Body of pancreas (tissue), 4 donors: ENCODE data around the gene BCAR1.

Source experiments
- POLR2A ChIP-seq, 3 donors: fragments of 450-650 bp; IDR thresholded peaks; one replicate each; pipeline ENCODE4 v1.6.1; 2016; ENCODE audit warnings: antibody characterized with exemption in 3 of 3, mild to moderate bottlenecking in 2 of 3
- TF ChIP-seq, protein P1 (sequence below), 7 experiments: fragments of 450-650 bp in 4 of 7; fragments of 200-600 bp in 3 of 7; sonication (generic) in 3 of 7; IDR thresholded peaks; one replicate each; pipeline ENCODE4 v1.5.1; 2016 to 2019; ENCODE audit warnings: antibody characterized with exemption in 7 of 7

DNA sequence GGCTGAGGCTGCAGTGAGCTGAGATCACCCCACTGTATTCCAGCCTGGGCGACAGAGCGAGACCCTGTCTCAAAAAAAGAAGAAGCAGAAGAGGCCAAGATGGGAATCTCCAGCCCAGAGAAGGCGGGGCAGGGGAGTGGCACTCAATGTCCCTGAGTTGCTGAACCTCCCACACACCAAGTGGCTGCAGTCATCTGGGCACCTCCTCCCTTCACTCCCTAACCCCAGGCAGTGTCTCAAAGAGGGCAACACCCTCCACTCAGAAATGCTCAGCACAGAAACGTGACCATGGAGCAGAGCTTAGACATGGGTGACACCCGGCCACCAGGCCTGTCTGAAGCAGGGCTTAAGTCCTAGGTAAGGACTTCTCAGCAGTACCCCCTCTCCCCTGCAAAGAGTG lies 36.3 kb upstream of the BCAR1 start:
- no peak for TF ChIP-seq POLR2A (IDR thresholded peaks at IDR 0.05)
- TF ChIP-seq, protein P1, sequence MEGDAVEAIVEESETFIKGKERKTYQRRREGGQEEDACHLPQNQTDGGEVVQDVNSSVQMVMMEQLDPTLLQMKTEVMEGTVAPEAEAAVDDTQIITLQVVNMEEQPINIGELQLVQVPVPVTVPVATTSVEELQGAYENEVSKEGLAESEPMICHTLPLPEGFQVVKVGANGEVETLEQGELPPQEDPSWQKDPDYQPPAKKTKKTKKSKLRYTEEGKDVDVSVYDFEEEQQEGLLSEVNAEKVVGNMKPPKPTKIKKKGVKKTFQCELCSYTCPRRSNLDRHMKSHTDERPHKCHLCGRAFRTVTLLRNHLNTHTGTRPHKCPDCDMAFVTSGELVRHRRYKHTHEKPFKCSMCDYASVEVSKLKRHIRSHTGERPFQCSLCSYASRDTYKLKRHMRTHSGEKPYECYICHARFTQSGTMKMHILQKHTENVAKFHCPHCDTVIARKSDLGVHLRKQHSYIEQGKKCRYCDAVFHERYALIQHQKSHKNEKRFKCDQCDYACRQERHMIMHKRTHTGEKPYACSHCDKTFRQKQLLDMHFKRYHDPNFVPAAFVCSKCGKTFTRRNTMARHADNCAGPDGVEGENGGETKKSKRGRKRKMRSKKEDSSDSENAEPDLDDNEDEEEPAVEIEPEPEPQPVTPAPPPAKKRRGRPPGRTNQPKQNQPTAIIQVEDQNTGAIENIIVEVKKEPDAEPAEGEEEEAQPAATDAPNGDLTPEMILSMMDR (IDR thresholded peaks at IDR 0.05): no peak
